NCI-H82 treated with DMSO at 0.1 percent for 48 hours (cell line): ENCODE results near the gene HSBP1.

ENCODE experiments used
- DNase-seq: peaks from one replicate; lab custom pipeline; 2025; ENCODE audit not compliant: unreplicated experiment; lab: John Stamatoyannopoulos, UW

HSBP1 gene

GRCh38 chr16:83807710-83808572 is at the start of gene HSBP1:
HSBP1 (plus strand) TSS chr16:83807978; CDS start chr16:83808077, 99 bp downstream.
- peak; percentile 47 for DNase-seq

DNA sequence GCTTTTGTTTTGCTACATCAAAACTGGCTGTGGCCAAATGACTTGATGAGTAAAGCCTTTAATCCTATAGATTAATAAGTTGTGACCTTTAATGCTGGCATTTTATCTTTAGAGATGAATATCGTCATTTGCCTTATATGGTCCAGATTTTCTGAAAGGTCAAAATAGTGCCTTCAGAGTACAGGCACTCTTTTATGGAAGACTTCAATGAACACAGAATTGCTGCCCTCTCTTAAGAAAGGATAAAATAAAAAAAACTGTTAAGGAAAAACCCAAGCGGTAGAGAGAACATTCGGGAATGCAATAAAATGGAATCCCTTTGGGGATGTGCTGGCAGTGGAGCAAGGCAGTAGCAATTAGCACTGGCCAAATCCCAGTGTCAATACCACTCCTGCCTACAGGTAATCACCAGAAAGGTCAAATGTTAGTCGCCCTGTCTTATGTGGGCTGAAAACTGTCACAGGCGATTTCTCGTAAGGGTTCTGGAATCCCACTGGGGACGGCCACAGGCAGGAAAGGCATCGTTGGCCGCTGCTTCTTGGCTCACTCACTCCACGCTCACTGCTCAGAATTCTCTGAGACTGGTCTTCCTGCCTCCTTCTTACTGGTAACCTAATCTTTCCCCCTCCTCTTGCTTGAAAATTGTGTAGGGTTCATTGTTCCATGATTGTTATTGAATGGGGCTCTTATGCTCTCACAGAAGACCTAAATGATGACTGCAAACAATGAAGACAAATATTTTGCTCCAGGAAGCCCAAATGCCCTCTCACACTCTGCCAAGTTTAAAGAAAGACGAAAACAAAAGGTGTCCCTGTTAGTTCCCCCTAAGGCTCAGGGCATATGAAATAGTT is 45.4 kb upstream of the HSBP1 start:
- DNase-seq: no peak

DNA sequence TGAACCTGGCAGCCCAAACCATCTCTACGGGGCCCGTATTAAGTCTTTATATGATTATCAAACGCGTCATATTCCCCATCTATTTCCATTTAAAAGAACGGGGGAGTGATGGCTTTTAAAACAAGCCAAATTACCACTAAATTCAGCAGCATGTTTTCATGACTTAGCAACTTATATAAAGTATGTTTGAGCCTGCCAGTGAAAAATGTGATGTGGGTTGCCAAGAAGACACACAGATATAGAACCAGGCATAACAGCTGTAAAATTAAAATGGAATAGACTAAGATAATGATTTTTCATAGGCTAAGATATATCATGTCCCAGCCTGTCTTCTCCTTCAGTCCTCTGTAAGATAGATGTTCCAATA is 44.8 kb upstream of the HSBP1 start:
- no peak for DNase-seq

DNA sequence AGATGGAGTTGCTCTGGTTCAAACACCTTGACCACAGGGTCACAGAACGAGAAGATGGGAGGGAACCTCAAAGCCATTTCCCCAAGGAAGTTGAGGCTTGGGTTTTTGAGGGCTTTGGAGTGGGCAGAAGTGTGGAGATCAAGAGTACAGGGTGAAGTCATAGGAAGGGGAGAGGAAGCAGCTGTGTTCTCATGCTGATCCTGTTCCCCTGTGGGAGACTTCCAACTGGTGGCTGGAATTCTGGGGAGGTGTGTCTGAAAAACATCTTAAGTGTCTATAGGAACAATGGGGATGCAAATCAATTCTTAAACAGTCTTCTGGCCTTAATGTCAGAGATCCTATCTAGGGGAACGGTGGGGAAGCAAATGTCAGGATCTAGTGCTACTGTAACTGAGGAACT is 38.8 kb upstream of the HSBP1 start:
- DNase-seq: no peak

GRCh38 chr16:83769397-83770008 is 38.3 kb upstream of the HSBP1 start:
- no peak for DNase-seq

DNA sequence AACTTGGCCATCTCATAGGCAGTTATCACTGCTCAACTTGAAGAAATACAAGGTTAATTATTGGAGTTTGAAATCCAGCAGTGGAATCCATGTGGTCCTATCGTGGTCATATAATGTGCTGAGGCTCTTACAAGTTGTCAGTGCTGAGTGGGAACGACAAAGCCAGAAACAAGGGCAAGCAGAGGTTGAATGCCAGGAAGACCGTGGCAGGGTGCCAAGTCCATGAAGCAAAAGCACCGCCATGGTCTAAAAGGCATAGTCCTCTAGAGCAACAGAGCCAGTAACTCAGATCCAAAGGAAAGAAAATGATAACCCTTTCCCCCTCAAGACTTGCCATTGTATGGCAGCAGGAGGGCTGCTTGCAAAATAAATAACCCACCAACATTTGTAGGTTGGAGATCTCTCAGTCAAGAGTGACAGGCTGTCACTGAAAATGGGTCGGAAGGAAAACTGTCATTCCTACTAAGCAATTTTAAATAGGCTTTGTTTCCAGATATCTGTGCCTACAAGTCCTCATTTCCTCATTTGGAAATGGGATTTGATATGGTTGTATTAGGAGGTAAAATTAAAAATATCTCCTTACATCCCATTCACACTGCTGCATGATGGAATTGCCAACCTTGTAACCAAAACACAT is 36.4 kb upstream of the HSBP1 start:
- no peak for DNase-seq

- no peak for DNase-seq
Observed at GRCh38 chr16:83772806-83773205, 35.0 kb upstream of the HSBP1 start.

DNA sequence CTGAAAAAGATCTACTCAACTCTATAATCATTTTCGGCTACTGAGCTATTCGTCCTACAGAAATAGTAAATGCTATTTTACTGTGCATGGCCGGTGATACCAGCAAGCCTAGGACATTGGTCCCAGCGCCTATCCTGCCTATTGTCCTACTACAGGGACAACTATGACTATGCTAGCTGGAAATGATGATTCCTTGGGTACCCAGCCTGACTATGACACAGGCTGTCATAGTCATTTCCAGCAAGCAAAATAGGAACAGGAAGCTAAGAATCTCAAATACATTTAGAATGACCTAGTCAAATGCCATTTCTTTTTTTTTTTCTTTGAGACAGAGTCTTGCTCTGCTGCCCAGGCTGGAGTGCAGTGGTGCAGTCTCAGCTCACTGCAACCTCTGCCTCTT is 33.7 kb upstream of the HSBP1 start:
- DNase-seq: no peak

- no peak for DNase-seq
Observed at GRCh38 chr16:83776944-83777343, 30.8 kb upstream of the HSBP1 start.

GRCh38 chr16:83779886-83780285 is 27.9 kb upstream of the HSBP1 start:
- no peak for DNase-seq

- no peak for DNase-seq
Observed at GRCh38 chr16:83785455-83785854, 22.3 kb upstream of the HSBP1 start.

DNA sequence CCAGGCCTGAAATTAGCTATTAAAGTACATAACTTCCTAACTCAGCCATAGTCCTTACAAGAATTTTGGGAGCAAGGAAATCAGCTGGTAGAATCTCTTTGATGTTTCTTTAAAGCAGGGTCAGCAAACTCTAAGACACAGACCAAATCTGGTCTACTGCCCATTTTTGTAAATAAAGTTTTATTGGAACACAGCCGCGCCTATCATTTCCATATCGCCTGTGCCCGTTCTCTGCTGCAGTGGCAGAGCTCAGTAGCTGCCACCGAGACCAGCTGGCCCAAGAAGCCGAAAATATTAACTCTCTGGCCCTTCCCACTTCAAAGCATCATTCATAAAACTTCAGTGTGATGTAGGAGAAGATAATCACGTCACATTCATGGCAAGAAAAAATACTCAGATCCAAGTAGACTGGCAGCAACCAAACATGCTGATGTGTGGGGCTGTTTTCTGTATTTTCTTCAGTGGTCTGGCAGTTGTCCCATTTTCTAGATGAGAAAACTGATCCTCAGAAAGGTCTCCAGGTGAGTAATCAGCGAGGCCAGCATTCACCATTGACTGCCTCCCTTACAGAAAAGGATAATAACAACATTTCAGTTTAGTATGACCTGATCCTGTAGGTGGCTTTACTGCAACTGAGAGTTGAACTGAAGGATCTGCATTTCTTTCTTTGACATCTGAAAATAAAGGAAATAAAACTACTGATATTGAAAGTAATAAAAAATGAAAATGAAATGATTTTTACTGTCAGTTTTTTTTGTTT is 18.0 kb upstream of the HSBP1 start:
- DNase-seq: no peak

DNA sequence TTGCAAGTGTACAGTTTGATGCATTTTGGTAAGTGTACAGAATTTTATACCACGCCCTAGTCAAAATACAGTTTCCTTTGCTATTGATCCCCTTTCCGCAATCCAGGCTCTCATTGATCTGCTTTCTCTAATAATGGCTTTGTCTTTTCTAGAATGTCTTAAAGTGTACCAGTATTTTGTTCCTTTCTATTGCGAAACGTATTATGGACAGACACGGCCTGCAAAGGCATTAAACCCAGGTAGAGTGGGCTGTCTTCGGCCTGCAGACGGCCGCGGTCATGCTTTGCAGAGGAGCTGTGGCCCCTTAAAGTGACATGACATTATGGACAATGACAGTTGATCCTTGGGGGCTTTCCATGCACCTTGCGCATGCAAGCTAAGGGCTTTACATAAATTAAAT is 15.9 kb upstream of the HSBP1 start:
- DNase-seq: no peak

- no peak for DNase-seq
Observed at GRCh38 chr16:83792391-83792790, 15.4 kb upstream of the HSBP1 start.

DNA sequence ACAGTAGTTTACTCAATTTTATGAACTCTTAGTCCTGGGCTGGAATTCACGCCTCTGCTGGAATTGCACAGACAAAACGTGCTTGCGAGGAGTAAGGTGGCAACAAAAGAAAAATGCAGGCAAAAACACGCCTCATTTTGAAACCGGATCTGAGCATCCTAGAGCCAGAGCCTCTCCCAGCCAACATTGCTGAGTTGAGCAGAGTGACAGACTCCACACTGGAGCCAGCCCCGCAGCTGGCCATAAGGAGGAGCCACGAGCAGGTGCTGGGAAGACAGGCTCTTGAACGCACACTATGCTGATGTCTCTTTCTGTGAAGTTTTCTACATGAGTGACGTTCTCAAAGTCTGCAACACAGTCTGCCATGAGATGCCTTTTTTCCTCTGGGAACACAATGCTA is 14.6 kb upstream of the HSBP1 start:
- no peak for DNase-seq

DNA sequence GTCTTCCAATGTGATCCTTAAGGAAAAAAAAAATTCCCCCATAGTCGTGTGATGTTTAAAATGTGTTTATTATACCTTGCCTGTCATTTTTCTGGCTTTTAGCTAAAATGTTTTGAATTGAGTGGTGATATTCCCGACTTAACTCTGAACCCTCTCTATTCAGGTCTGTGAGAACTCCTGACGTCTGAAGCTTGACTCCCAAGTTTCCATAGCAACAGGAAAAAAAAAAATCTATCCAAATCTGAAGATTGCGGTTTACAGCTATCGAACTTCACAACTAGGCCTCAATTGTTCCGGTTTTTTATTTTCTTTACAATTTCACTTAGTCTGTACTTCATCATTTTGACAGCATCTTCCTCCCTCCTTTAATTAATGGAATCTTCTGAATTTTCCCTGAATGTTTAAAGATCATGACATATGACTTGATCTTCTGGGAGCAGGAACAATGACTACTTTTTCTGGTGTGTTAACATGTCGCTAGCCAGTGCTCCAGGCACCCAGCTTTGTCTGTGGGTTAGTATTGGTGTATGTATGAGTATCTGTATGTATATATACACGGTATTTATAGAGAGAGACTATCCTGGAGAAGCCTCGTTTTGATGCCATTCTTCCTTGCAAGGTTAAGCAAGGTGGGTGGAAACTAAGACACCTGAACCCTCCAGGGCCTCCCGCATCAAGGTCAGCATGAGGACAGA is 12.8 kb upstream of the HSBP1 start:
- DNase-seq: no peak

DNA sequence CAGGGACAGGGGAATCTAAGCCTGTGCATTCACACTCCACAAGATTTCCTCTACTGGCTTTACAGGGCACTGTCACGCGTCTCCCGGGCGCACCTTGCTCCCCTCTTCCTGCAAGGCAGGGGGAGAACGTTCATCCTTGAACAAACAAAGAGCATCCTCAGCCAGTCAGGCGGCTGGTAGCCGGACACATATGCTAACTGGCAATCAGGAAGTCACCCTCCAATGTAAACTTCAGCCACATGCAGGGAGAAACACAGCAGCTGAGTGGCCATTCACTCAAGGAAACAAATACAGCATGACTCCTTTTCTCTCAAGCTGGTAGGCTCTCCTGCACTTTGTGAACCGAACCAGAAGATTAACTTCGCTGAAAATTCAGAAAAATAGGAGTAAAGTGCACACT is 10.8 kb upstream of the HSBP1 start:
- DNase-seq: no peak

DNA sequence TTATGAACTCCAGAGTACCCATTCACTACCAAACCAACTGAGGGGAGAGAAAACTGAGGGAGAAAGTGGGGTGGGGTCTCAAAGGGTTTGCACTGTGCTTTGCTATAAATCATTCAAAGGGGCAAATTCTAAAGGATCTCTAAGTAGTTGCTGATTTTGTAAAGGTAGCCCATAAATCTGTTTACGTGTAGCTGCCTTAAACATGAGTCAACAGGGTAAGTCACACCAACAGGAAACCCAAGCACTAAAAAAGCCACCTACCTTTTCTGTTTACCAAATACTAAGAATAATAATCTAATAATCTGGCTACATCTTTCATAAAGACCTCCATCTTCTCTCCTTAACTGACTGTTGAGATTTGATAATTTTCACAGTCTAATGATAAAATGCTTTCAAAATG is 8.4 kb upstream of the HSBP1 start:
- DNase-seq: no peak

- no peak for DNase-seq
Observed at GRCh38 chr16:83802135-83802534, 5.6 kb upstream of the HSBP1 start.
